HEK293 (cell line): ENCODE measurements around the gene PDE4D.

Source experiments
- BCL6B ChIP-seq: fragments of 450-650 bp; formaldehyde crosslinking; IDR thresholded peaks from 2 replicates; pipeline ENCODE4 v1.5.1; 2017; ENCODE audit warnings: missing biosample characterization, missing genetic modification characterization
- CTCF ChIP-seq: fragments of 450-650 bp; formaldehyde crosslinking; IDR thresholded peaks from 2 replicates; pipeline ENCODE4 v1.5.1; 2016; ENCODE audit warnings: missing biosample characterization, missing genetic modification characterization
- MZF1 ChIP-seq: fragments of 450-650 bp; formaldehyde crosslinking; IDR thresholded peaks from 2 replicates; pipeline ENCODE4 v1.5.1; 2017; ENCODE audit warnings: missing biosample characterization, missing genetic modification characterization, borderline replicate concordance
- OSR2 ChIP-seq: fragments of 450-650 bp; formaldehyde crosslinking; IDR thresholded peaks from 2 replicates; pipeline ENCODE4 v1.5.1; 2016; ENCODE audit warnings: missing biosample characterization, missing genetic modification characterization
- OVOL3 ChIP-seq: fragments of 450-650 bp; formaldehyde crosslinking; IDR thresholded peaks from 2 replicates; pipeline ENCODE4 v1.5.1; 2016; ENCODE audit warnings: missing biosample characterization, missing genetic modification characterization
- REPIN1 ChIP-seq: fragments of 450-650 bp; formaldehyde crosslinking; IDR thresholded peaks from 2 replicates; pipeline ENCODE4 v1.5.1; 2017; ENCODE audit warnings: missing biosample characterization, missing genetic modification characterization, low read depth
- ZBTB7A ChIP-seq: fragments of 450-650 bp; formaldehyde crosslinking; IDR thresholded peaks from 2 replicates; pipeline ENCODE4 v1.5.1; 2016; ENCODE audit warnings: low read depth, missing biosample characterization, missing genetic modification characterization
- ZNF10 ChIP-seq: fragments of 450-650 bp; formaldehyde crosslinking; IDR thresholded peaks from 2 replicates; pipeline ENCODE4 v1.5.1; 2017; ENCODE audit warnings: missing biosample characterization, missing genetic modification characterization
- ZNF121 ChIP-seq: fragments of 450-650 bp; formaldehyde crosslinking; IDR thresholded peaks from 2 replicates; pipeline ENCODE4 v1.5.1; 2016; ENCODE audit warnings: missing biosample characterization, missing genetic modification characterization
- ZNF16 ChIP-seq: fragments of 450-650 bp; formaldehyde crosslinking; IDR thresholded peaks from 2 replicates; pipeline ENCODE4 v1.5.1; 2016; ENCODE audit warnings: low read depth, missing biosample characterization, missing genetic modification characterization
- ZNF175 ChIP-seq: fragments of 450-650 bp; formaldehyde crosslinking; IDR thresholded peaks from 2 replicates; pipeline ENCODE4 v1.5.1; 2016; ENCODE audit warnings: missing biosample characterization, missing genetic modification characterization
- ZNF2 ChIP-seq: fragments of 450-650 bp; formaldehyde crosslinking; IDR thresholded peaks from 2 replicates; pipeline ENCODE4 v1.5.1; 2016; ENCODE audit warnings: missing biosample characterization, missing genetic modification characterization
- ZNF248 ChIP-seq: fragments of 450-650 bp; formaldehyde crosslinking; IDR thresholded peaks from 2 replicates; pipeline ENCODE4 v1.5.1; 2017; ENCODE audit warnings: missing biosample characterization, missing genetic modification characterization
- ZNF274 ChIP-seq, 2 experiments: fragments of 200-500 bp in 1 of 2; fragments of 450-650 bp in 1 of 2; sonication (Bioruptor generic) in 1 of 2; formaldehyde crosslinking in 1 of 2; IDR thresholded peaks; 2 replicates each; pipeline versions ENCODE4 v1.5.1 to v1.6.1; 2014 to 2016; ENCODE audit warnings: borderline replicate concordance in 1 of 2, inconsistent platforms in 1 of 2, low read length in 1 of 2, missing biosample characterization in 1 of 2, missing genetic modification characterization in 1 of 2
- ZNF280D ChIP-seq: fragments of 450-650 bp; formaldehyde crosslinking; IDR thresholded peaks from 2 replicates; pipeline ENCODE4 v1.5.1; 2016; ENCODE audit warnings: missing biosample characterization, missing genetic modification characterization
- ZNF311 ChIP-seq: fragments of 450-650 bp; formaldehyde crosslinking; IDR thresholded peaks from 2 replicates; pipeline ENCODE4 v1.5.1; 2017; ENCODE audit warnings: missing biosample characterization, missing genetic modification characterization, borderline replicate concordance
- ZNF426 ChIP-seq: fragments of 450-650 bp; formaldehyde crosslinking; IDR thresholded peaks from 2 replicates; pipeline ENCODE4 v1.5.1; 2017; ENCODE audit warnings: missing biosample characterization, missing genetic modification characterization, mild to moderate bottlenecking, inconsistent platforms, moderate library complexity
- ZNF433 ChIP-seq: fragments of 450-650 bp; formaldehyde crosslinking; IDR thresholded peaks from 2 replicates; pipeline ENCODE4 v1.5.1; 2016; ENCODE audit warnings: missing biosample characterization, missing genetic modification characterization, low read depth
- ZNF596 ChIP-seq: fragments of 450-650 bp; IDR thresholded peaks from 2 replicates; pipeline ENCODE4 v1.5.0; 2018; ENCODE audit warnings: missing biosample characterization, mild to moderate bottlenecking, missing genetic modification characterization, moderate library complexity
- ZNF629 ChIP-seq: fragments of 450-650 bp; formaldehyde crosslinking; IDR thresholded peaks from 2 replicates; pipeline ENCODE4 v1.5.1; 2017; ENCODE audit warnings: missing biosample characterization, missing genetic modification characterization
- ZNF677 ChIP-seq: fragments of 450-650 bp; IDR thresholded peaks from 2 replicates; pipeline ENCODE4 v1.5.0; 2018; ENCODE audit warnings: missing biosample characterization, mild to moderate bottlenecking, missing genetic modification characterization, moderate library complexity
- ZNF747 ChIP-seq: fragments of 450-650 bp; formaldehyde crosslinking; IDR thresholded peaks from 2 replicates; pipeline ENCODE4 v1.5.1; 2016; ENCODE audit warnings: missing biosample characterization, missing genetic modification characterization
- ZNF785 ChIP-seq: fragments of 450-650 bp; formaldehyde crosslinking; IDR thresholded peaks from 2 replicates; pipeline ENCODE4 v1.5.1; 2016; ENCODE audit warnings: missing biosample characterization, missing genetic modification characterization
- ZNF791 ChIP-seq: fragments of 450-650 bp; formaldehyde crosslinking; IDR thresholded peaks from 2 replicates; pipeline ENCODE4 v1.5.1; 2016; ENCODE audit warnings: missing biosample characterization, missing genetic modification characterization
- ZNF792 ChIP-seq: fragments of 450-650 bp; formaldehyde crosslinking; IDR thresholded peaks from 2 replicates; pipeline ENCODE4 v1.5.1; 2016; ENCODE audit warnings: missing biosample characterization, missing genetic modification characterization
- ZSCAN30 ChIP-seq: fragments of 450-650 bp; IDR thresholded peaks from 2 replicates; pipeline ENCODE4 v1.5.1; 2018; ENCODE audit warnings: missing biosample characterization, mild to moderate bottlenecking, missing genetic modification characterization, moderate library complexity
- ZSCAN4 ChIP-seq: fragments of 450-650 bp; formaldehyde crosslinking; IDR thresholded peaks from 2 replicates; pipeline ENCODE4 v1.5.1; 2017; ENCODE audit warnings: missing biosample characterization, missing genetic modification characterization
- TF ChIP-seq, protein P1 (sequence below): fragments of 450-650 bp; formaldehyde crosslinking; IDR thresholded peaks from 2 replicates; pipeline ENCODE4 v1.5.1; 2016; ENCODE audit warnings: missing biosample characterization, missing genetic modification characterization

The PDE4D gene

DNA sequence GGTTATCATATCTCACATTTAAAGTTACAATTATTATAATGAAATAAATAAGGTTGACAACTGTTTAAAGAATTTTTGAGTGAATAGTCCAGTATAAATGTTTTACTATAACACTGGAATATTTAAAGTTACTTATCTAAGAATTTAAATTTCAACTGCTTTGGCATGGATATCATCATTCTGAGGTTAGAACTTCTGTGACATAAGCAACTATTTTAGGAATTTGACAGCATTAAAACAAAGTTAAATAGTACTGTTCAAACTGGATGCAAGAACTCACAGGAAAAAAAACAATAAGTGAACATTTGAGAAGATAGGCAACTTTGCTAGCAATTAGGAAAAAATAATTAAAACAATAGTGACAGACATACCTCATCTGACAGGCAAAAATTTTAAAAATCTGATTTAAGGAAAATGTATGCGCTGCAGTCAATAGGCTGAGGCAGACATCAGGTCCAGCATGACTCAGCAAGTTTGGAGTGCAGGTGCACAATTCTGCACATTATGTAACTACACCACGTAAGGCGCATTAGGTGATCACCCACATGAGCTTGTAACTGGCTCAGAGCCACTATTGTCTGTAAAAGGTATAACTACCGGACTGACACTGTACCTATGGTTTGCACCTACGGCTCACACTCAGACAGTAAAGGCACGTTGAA is 180.6 kb downstream of the PDE4D start (continued):
- TF ChIP-seq BCL6B (tag by site-specific recombination) (no peak), OVOL3 (tag by site-specific recombination) (no peak), ZBTB7A (no peak), ZNF16 (tag by site-specific recombination) (no peak), ZNF785 (tag by site-specific recombination) (no peak), ZSCAN30 (tag by site-specific recombination) (0 out of 2 replicates have a peak, but pooled peaks have one; percentile 32), ZNF280D (tag by site-specific recombination) (peak; percentile 81; the same call in 1 of the 2 replicates), CTCF (tag by site-specific recombination) (no peak), ZNF747 (no peak), ZNF596 (tag by site-specific recombination) (no peak), ZNF791 (tag by site-specific recombination) (no peak), ZNF426 (tag by site-specific recombination) (no peak), ZNF274 (IDR thresholded peaks at IDR 0.05; ENCODE audit: low read length) (no peak), ZNF274 (tag by site-specific recombination; IDR thresholded peaks at IDR 0.05; ENCODE audit: borderline replicate concordance) (no peak), ZNF175 (tag by site-specific recombination) (no peak), ZNF433 (tag by site-specific recombination) (no peak), ZNF10 (tag by site-specific recombination) (0 out of 2 replicates have a peak, but pooled peaks have one; percentile 38), ZNF2 (tag by site-specific recombination) (peak; percentile 65; the same call in 1 of the 2 replicates), ZSCAN4 (tag by site-specific recombination) (no peak), MZF1 (tag by site-specific recombination) (peak; percentile 57; the same call in 1 of the 2 replicates), ZNF248 (tag by site-specific recombination) (no peak), OSR2 (tag by site-specific recombination) (no peak), ZNF677 (tag by site-specific recombination) (no peak), REPIN1 (tag by site-specific recombination) (no peak), ZNF629 (tag by site-specific recombination) (no peak), ZNF792 (no peak), ZNF121 (tag by site-specific recombination) (no peak), ZNF311 (tag by site-specific recombination) (no peak)
- TF ChIP-seq, protein P1, sequence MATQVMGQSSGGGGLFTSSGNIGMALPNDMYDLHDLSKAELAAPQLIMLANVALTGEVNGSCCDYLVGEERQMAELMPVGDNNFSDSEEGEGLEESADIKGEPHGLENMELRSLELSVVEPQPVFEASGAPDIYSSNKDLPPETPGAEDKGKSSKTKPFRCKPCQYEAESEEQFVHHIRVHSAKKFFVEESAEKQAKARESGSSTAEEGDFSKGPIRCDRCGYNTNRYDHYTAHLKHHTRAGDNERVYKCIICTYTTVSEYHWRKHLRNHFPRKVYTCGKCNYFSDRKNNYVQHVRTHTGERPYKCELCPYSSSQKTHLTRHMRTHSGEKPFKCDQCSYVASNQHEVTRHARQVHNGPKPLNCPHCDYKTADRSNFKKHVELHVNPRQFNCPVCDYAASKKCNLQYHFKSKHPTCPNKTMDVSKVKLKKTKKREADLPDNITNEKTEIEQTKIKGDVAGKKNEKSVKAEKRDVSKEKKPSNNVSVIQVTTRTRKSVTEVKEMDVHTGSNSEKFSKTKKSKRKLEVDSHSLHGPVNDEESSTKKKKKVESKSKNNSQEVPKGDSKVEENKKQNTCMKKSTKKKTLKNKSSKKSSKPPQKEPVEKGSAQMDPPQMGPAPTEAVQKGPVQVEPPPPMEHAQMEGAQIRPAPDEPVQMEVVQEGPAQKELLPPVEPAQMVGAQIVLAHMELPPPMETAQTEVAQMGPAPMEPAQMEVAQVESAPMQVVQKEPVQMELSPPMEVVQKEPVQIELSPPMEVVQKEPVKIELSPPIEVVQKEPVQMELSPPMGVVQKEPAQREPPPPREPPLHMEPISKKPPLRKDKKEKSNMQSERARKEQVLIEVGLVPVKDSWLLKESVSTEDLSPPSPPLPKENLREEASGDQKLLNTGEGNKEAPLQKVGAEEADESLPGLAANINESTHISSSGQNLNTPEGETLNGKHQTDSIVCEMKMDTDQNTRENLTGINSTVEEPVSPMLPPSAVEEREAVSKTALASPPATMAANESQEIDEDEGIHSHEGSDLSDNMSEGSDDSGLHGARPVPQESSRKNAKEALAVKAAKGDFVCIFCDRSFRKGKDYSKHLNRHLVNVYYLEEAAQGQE (tag by site-specific recombination), result no peak
